Measurements from ENCODE around the gene CCR2.

DNA sequence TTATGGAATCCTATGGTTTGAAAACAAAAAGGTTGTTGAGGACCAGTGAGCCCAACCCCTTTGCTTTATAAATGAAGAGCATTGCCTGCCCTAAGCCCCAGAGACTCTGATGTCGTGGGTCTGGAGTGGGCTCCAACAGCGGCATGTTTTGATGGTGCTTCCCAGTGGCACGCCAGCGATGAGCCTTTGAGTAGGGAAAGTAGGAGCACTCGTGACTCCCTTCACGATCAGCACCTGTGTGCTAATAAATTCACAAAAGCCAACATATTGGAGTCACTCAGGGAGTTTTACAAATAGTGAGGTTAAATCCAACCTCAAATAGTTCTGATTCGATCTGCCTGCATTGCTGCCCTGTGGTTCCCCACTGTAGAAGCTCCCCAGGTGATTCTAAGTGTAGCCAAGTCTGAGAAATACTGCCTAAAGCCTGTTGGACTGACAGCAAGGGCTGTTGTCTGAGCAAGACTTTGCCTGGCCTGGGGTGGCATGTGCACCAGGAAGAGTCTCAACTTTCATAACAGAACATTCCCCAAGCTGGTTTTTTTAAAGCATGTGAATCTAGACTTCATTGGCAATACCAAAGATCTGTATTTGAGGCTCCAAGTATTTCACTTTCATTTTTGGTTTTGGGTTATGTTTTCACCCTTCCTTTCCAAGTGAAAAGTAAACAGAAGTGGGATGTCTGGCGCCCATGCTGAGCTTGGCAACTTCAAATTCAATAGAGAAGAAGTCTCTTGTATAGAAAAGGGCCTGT, 26.7 kb downstream of the CCR2 start:
- TF ChIP-seq, protein P1, sequence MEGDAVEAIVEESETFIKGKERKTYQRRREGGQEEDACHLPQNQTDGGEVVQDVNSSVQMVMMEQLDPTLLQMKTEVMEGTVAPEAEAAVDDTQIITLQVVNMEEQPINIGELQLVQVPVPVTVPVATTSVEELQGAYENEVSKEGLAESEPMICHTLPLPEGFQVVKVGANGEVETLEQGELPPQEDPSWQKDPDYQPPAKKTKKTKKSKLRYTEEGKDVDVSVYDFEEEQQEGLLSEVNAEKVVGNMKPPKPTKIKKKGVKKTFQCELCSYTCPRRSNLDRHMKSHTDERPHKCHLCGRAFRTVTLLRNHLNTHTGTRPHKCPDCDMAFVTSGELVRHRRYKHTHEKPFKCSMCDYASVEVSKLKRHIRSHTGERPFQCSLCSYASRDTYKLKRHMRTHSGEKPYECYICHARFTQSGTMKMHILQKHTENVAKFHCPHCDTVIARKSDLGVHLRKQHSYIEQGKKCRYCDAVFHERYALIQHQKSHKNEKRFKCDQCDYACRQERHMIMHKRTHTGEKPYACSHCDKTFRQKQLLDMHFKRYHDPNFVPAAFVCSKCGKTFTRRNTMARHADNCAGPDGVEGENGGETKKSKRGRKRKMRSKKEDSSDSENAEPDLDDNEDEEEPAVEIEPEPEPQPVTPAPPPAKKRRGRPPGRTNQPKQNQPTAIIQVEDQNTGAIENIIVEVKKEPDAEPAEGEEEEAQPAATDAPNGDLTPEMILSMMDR (conservative IDR thresholded peaks at IDR 0.05 in 1 of 2, IDR thresholded peaks at IDR 0.05 in 1 of 2; ENCODE audit: extremely low read depth in 1 of 2, insufficient read depth in 1 of 2, low read depth in 1 of 2, low read length in 2 of 2): no peak
- no peak for TF ChIP-seq EZH2 (IDR thresholded peaks at IDR 0.05; ENCODE audit: borderline replicate concordance, low read length)
